HL-60 (cell line): ENCODE results near the gene CDC37L1.

ENCODE experiments used
- GABPA ChIP-seq: IDR thresholded peaks from 2 replicates; pipeline ENCODE4 v1.6.1; 2012; ENCODE audit warnings: low read depth
- POLR2AphosphoS5 ChIP-seq: IDR thresholded peaks from 2 replicates; pipeline ENCODE4 v1.6.1; 2012; ENCODE audit warnings: low read depth
- REST ChIP-seq: IDR thresholded peaks from 2 replicates; pipeline ENCODE4 v1.6.1; 2012; ENCODE audit warnings: low read depth; ENCODE audit not compliant: insufficient replicate concordance
- SPI1 ChIP-seq: IDR thresholded peaks from 2 replicates; pipeline ENCODE4 v1.6.1; 2012; ENCODE audit warnings: low read depth, mild to moderate bottlenecking, borderline replicate concordance
- TF ChIP-seq, protein P1 (sequence below): IDR thresholded peaks from one replicate; pipeline ENCODE4 v1.5.1; 2011; ENCODE audit warnings: low read length, control low read depth, inconsistent platforms; ENCODE audit not compliant: insufficient read depth

- TF ChIP-seq, protein P1, sequence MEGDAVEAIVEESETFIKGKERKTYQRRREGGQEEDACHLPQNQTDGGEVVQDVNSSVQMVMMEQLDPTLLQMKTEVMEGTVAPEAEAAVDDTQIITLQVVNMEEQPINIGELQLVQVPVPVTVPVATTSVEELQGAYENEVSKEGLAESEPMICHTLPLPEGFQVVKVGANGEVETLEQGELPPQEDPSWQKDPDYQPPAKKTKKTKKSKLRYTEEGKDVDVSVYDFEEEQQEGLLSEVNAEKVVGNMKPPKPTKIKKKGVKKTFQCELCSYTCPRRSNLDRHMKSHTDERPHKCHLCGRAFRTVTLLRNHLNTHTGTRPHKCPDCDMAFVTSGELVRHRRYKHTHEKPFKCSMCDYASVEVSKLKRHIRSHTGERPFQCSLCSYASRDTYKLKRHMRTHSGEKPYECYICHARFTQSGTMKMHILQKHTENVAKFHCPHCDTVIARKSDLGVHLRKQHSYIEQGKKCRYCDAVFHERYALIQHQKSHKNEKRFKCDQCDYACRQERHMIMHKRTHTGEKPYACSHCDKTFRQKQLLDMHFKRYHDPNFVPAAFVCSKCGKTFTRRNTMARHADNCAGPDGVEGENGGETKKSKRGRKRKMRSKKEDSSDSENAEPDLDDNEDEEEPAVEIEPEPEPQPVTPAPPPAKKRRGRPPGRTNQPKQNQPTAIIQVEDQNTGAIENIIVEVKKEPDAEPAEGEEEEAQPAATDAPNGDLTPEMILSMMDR = no peak
- TF ChIP-seq POLR2AphosphoS5 (no peak), REST (no peak), GABPA (no peak), SPI1 (no peak)
These were observed 22.7 kb upstream of the CDC37L1 start for GRCh38 chr9:4656621-4657020.
